Measurements from ENCODE around the gene SRP54. TPM values are rescaled to one million over a fixed set of nuclear protein-coding genes. Genes with fewer than 3 reads are reported as not detected.

Gene SRP54
- total RNA-seq (2014; rRNA removed) (49.3 and 75.5 TPM in 2 replicates), Bru-seq, nascent RNA (percentile 87 among the genes with signal in this experiment), BruChase-seq, experiment 1, labeled RNA remaining after a 6-hour chase (percentile 90 among the genes with signal in this experiment), BruChase-seq, experiment 2, labeled RNA remaining after a 2-hour chase (percentile 91 among the genes with signal in this experiment)
- long read RNA-seq, transcript SRP54-201 (16 exons, 2,279 nt) = major isoform, 268 of 309 reads
- long read RNA-seq, partial matches to known transcripts = 12 of 309 reads
- long read RNA-seq, other reads (novel, unspliced or antisense) = 23 of 309 reads

DNA sequence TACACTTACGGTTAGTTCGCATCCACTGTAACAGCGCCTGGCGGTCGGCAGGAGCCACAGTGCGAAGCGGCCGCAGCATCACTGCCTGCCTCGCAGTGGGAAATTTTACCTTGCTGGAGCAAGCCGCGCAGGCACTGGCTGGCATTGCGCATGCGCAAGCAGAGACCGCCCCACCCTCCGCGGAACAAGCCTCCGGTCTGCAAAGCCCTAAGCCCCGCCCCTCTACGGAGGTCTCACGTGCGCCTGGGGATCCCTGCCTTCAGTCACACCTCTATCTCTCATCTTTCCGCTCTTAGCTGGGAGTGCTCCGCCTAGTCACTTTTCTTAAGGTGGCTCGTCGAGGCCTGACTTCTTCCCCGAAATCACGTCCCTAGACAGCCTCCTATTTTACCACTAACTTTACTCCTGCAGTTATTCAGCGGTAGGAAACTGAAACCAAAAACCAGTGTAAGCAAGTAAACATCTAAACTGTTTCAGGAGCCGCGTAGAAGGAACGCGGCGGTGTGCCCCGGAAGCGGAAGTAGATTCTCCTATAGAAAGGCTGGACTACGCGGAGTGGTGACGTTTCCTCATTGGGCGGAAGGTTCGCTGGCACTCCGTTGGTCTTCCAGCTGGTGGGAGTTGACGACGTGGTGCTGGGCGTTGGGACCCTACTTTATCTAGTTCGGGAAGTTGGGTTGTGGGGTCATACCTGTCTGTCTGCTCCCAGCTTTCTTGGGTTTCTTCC lies at the start of gene SRP54:
Gene SRP54, plus strand, starts transcription at position 572 of the 727 bp plus-strand sequence. CDS start 13,718 bp downstream, outside the sequence.
- H3K9me3 ChIP-seq (ENCODE audit: low read length) = no peaks in the 10 kb centered on the region
- H3F3A ChIP-seq (ENCODE audit: low read length, unreplicated experiment) = no peaks in the 10 kb centered on the region
- peak within 1 kb of the TSS; percentile 85 for H3K4me2 ChIP-seq (ENCODE audit: low read length)
- peaks cover 71% of the 10 kb centered on the region for H3K79me2 ChIP-seq (ENCODE audit: low read length)
- peak within 1 kb of the TSS; percentile 86 for H2AFZ ChIP-seq (ENCODE audit: low read length)
- peak within 1 kb of the TSS; percentile 93 for H3K27ac ChIP-seq (ENCODE audit: low read length)
- H3K4me1 ChIP-seq (ENCODE audit: insufficient read depth, low read length) = peaks cover 19% of the 10 kb centered on the region
- TF ChIP-seq EZH2 (IDR thresholded peaks at IDR 0.05; ENCODE audit: low read length, unreplicated experiment) (no peak), EZH2phosphoT487 (IDR thresholded peaks at IDR 0.05; ENCODE audit: borderline replicate concordance, low read length) (no peak)
- TF ChIP-seq, protein P1, sequence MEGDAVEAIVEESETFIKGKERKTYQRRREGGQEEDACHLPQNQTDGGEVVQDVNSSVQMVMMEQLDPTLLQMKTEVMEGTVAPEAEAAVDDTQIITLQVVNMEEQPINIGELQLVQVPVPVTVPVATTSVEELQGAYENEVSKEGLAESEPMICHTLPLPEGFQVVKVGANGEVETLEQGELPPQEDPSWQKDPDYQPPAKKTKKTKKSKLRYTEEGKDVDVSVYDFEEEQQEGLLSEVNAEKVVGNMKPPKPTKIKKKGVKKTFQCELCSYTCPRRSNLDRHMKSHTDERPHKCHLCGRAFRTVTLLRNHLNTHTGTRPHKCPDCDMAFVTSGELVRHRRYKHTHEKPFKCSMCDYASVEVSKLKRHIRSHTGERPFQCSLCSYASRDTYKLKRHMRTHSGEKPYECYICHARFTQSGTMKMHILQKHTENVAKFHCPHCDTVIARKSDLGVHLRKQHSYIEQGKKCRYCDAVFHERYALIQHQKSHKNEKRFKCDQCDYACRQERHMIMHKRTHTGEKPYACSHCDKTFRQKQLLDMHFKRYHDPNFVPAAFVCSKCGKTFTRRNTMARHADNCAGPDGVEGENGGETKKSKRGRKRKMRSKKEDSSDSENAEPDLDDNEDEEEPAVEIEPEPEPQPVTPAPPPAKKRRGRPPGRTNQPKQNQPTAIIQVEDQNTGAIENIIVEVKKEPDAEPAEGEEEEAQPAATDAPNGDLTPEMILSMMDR (conservative IDR thresholded peaks at IDR 0.05; ENCODE audit: low read depth, low read length) = 0 out of 2 replicates have a peak, but pooled peaks have one; percentile 6
- POLR2A ChIA-PET (ENCODE audit: unreplicated experiment) = interaction anchor here (0.5 to 1.5 kb wide), 8 partner anchors 60 to 283 kb away, joined by 3 to 15 read pairs (median 3); partner anchors contain the start of genes BAZ1A and FAM177A1
- no TSS peak for BruUV-seq (replicated peaks)
- no peaks in the 10 kb centered on the region for H4K20me1 ChIP-seq (ENCODE audit: low read length)
- CTCF ChIA-PET = interaction anchor here (0.5 kb wide), 1 partner anchor 108 kb away, joined by 3 read pairs; the partner anchor contains the start of gene BAZ1A
- peak within 1 kb of the TSS; percentile 89 for H3K9ac ChIP-seq (ENCODE audit: low read length)
- H3K4me3 ChIP-seq (ENCODE audit: low read length) = peak within 1 kb of the TSS; percentile 78
- H3K9me2 ChIP-seq (replicated peaks; ENCODE audit: low read length) = no peaks in the 10 kb centered on the region
- H3K36me3 ChIP-seq (ENCODE audit: low read depth, low read length) = no peaks in the 10 kb centered on the region
- intact Hi-C loops (cut with micrococcal nuclease) = loop anchor here (1.0 to 5.0 kb wide), 5 partner anchors 64 to 440 kb away; partner anchors contain the start of genes BAZ1A, FAM177A1 and PRORP
- no peaks in the 10 kb centered on the region for H3K27me3 ChIP-seq (ENCODE audit: low read length)
- DNase-seq = peak; percentile 97
- ATAC-seq = peak; percentile 75

DNA sequence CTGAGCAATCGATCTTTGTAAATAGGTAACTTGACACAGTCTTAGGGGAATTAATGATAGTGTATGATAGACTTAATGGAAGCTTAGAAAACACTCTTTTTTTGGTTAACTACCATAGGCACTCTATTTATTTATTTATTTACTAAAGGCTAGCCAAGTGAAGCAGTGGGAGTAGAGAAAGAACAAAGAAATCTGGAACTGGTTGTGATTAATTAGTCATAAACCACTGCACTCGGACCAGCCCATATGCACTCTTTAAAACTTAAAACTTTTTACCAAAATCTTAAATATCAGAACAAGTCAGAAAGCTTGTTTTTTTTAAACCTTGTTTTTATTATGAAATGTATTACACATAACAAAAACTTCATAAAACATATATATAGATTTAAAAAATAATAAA lies 49.5 kb upstream of the SRP54 start:
- TF ChIP-seq EZH2phosphoT487 (IDR thresholded peaks at IDR 0.05; ENCODE audit: borderline replicate concordance, low read length) (no peak), EZH2 (IDR thresholded peaks at IDR 0.05; ENCODE audit: low read length, unreplicated experiment) (no peak)
- TF ChIP-seq, protein P1 (conservative IDR thresholded peaks at IDR 0.05; ENCODE audit: low read depth, low read length) = no peak
- peaks cover 13% of the 10 kb centered on the region for H3K4me1 ChIP-seq (ENCODE audit: insufficient read depth, low read length)
- DNase-seq = no peak
- no peaks in the 10 kb centered on the region for H3K27me3 ChIP-seq (ENCODE audit: low read length)
- H3K27ac ChIP-seq (ENCODE audit: low read length) = no peak overlapping the region
- no peaks in the 10 kb centered on the region for H4K20me1 ChIP-seq (ENCODE audit: low read length)
- H2AFZ ChIP-seq (ENCODE audit: low read length) = no peak overlapping the region
- CTCF ChIA-PET = no interaction called here
- no peaks in the 10 kb centered on the region for H3K36me3 ChIP-seq (ENCODE audit: low read depth, low read length)
- no peaks in the 10 kb centered on the region for H3K79me2 ChIP-seq (ENCODE audit: low read length)
- no peak overlapping the region for H3K4me2 ChIP-seq (ENCODE audit: low read length)
- no peaks in the 10 kb centered on the region for H3K9me2 ChIP-seq (replicated peaks; ENCODE audit: low read length)
- no peaks in the 10 kb centered on the region for H3K9me3 ChIP-seq (ENCODE audit: low read length)
- H3K9ac ChIP-seq (ENCODE audit: low read length) = no peak overlapping the region
- POLR2A ChIA-PET (ENCODE audit: unreplicated experiment) = interaction anchor here (0.6 kb wide), 2 partner anchors 350 to 1166 kb away, joined by 3 read pairs; no protein-coding TSS in a partner anchor
- H3F3A ChIP-seq (ENCODE audit: low read length, unreplicated experiment) = no peaks in the 10 kb centered on the region
- intact Hi-C loops (cut with micrococcal nuclease) = no loop called here
- no peak overlapping the region for H3K4me3 ChIP-seq (ENCODE audit: low read length)
- ATAC-seq = no peak
- no TSS peak for BruUV-seq (replicated peaks)
